Measurements from ENCODE around the gene ANKS4B.

DNA sequence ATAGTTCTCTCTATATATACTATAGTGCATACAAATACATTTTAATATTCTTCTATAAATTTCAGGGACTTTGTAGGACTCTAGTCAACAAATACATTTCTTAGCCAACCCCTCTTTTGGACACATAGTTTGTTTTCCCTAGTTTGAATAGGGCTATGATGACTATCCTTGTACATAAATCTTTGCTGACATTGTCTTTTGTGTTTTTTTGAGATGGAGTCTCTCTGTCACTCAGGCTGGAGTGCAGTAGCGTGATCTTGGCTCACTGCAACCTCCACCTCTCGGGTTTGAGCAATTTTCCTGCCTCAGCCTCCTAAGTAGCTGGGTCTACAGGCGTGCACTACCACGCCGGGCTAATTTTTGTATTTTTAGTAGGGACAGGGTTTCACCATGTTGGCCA lies 3.3 kb downstream of the ANKS4B start:
- TF ChIP-seq SNAI2 (CRISPR knock-in tag; IDR thresholded peaks at IDR 0.05) (no peak), ZNF565 (CRISPR knock-in tag; conservative IDR thresholded peaks at IDR 0.05; ENCODE audit: low read depth) (no peak), ESRRG (CRISPR knock-in tag; IDR thresholded peaks at IDR 0.05) (no peak), ISL1 (CRISPR knock-in tag; IDR thresholded peaks at IDR 0.05) (no peak), TOX (CRISPR knock-in tag; IDR thresholded peaks at IDR 0.05; ENCODE audit: borderline replicate concordance) (no peak), ZFP30 (CRISPR knock-in tag; IDR thresholded peaks at IDR 0.05) (no peak)
- TF ChIP-seq, protein P1, sequence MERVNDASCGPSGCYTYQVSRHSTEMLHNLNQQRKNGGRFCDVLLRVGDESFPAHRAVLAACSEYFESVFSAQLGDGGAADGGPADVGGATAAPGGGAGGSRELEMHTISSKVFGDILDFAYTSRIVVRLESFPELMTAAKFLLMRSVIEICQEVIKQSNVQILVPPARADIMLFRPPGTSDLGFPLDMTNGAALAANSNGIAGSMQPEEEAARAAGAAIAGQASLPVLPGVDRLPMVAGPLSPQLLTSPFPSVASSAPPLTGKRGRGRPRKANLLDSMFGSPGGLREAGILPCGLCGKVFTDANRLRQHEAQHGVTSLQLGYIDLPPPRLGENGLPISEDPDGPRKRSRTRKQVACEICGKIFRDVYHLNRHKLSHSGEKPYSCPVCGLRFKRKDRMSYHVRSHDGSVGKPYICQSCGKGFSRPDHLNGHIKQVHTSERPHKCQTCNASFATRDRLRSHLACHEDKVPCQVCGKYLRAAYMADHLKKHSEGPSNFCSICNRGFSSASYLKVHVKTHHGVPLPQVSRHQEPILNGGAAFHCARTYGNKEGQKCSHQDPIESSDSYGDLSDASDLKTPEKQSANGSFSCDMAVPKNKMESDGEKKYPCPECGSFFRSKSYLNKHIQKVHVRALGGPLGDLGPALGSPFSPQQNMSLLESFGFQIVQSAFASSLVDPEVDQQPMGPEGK (CRISPR knock-in tag; IDR thresholded peaks at IDR 0.05; ENCODE audit: borderline replicate concordance): no peak

Measured in SK-N-SH treated with all-trans-retinoic acid at 6 μM for 48 hours (cell line).